GM21619 (cell line): ENCODE data around the gene KLHL29.
"Not testable (repeated sequence)": the region's sequence is repeated elsewhere in the genome, so short reads cannot be mapped to it uniquely, and the experiment has no call there.

ENCODE experiments used
- ATAC-seq: cut with Tn5 transposase; IDR thresholded peaks from one replicate; pipeline ENCODE4 v1.9.1; 2021; ENCODE audit not compliant: unreplicated experiment

KLHL29 gene

DNA sequence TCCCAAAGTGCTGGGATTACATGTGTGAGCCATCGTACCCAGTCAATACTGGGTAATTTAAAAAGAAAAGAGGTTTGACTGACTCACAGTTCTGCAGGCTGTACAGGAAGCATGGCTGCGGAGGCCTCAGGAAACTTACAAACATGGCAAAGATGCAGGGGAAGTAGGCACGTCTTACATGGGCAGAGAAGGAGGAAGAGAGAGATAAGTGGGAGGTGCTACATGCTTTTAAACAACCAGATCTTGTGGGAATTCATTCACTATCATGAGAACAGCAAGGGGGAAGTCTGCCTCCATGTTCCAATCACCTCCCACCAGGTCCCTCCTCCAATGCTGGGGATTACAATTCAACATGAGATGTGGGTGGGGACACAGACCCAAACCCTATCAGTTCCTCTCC is 349.4 kb downstream of the KLHL29 start:
- no peak for ATAC-seq

DNA sequence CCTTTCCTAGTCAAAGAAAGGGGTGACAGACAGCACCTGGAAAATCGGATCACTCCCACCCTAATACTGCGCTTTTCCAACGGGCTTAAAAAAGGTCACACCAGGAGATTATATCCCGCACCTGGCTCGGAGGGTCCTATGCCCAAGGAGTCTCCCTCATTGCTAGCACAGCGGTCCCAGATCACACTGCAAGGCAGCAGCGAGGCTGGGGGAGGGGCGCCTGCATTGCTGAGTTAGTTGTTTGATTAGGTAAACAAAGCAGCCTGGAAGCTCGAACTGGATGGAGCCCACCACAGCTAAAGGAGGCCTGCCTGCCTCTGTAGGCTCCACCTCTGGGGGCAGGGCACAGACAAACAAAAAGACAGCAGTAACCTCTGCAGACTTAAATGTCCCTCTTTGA is 351.8 kb downstream of the KLHL29 start:
- ATAC-seq: not testable (repeated sequence)

DNA sequence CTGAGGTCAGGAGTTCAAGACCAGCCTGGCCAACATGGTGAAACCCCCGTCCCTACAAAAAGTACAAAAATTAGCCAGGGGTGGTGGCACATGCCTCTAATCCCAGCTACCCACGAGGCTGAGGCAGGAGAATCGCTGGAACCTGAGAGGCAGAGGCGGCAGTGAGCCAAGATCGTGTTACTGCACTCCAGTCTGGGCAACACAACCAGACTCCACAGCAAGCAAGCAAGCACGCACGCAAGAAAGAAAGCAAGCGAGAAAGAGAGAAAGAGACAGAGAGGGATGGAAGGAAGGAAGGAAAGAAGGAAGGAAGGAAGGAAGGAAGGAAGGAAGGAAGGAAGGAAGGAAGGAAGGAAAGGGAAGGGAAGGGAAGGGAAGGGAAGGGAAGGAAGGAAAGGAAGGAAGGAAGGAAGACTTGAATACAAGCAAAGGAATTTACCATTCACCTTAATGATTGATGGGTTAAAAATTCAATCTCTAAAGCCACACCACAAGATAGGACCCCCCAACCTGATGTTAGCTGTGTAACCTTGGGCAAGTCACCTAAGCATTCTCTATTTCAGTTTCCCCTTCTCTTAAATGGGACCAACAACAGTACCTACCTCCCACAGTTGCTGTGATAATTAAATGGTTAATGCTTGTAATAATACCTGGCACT is 360.2 kb downstream of the KLHL29 start:
- ATAC-seq: no peak

DNA sequence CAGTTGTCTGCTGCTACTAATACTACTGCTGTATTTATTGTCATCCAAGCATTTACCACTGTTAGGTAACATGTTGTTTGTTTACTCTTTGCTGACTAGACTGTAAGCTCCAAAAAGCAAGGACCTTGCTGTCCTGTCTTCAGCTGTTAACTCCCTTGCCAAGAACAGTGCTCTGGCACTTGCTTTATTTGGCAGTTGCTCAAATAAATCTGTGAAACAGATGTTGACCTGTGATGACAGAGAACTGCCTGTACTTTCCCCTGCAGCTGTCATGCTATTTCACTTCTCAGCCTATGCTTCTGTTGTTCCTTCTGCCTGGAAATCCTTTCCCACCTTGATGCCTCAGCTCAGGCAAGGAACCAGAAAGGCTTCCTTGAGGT is 360.7 kb downstream of the KLHL29 start:
- ATAC-seq: peak; percentile 71

DNA sequence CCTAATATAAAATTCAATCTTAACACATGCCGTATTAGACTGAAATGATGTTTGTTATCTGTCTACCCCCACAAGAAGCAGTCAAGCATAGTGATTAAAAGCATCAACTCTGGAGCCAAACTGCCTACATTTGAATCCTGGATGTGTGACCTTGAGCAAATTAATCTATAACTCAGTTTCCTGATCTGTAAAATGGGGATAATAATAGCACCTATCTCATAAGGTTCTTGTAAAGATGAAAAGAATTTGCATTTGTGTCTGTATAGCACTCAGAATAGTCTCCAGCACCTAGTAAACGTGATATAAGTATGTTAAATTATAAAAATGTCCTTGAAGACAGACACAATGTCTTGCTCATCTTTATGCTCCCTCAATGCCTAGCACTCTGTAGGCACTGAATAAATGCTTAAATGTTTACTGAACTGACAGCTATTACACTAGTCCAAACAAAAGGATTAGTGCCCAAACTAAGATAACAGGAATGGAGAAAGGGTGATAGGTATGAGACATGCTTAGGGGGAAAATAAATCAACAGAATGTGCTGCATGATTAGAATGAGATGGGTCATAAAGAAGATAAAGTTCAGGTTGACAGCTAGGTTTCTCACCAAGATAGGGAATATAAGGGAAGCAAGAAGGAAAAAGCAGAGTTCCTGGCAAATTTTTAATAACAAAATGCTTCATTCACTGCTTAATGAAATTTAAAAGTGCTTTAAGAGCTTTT is 361.3 kb downstream of the KLHL29 start:
- peak; percentile 35 for ATAC-seq

DNA sequence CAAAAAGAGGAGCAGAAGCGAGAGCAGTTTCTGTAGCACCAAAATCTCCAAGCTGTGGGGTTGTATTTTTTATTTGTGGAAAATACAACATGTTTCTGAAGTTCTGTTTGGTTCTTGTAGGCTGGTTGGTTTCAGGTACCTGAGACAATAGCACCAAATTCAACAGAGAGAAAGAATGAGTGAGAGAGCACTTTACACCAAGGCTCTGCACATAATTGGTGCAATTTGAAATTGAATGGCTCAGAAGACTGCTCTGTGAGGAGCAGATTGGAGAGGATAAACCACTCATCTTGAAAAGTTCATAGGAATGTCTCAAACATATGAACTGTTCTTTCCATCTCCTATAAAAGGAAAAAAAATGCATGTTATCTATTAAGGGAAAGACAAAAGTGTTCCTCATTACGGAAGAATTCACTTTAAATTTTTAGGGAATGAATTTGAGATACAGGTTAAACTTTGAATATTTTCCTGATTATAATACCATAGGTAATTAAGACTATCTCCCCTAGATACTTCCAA is 366.8 kb downstream of the KLHL29 start:
- ATAC-seq: no peak

DNA sequence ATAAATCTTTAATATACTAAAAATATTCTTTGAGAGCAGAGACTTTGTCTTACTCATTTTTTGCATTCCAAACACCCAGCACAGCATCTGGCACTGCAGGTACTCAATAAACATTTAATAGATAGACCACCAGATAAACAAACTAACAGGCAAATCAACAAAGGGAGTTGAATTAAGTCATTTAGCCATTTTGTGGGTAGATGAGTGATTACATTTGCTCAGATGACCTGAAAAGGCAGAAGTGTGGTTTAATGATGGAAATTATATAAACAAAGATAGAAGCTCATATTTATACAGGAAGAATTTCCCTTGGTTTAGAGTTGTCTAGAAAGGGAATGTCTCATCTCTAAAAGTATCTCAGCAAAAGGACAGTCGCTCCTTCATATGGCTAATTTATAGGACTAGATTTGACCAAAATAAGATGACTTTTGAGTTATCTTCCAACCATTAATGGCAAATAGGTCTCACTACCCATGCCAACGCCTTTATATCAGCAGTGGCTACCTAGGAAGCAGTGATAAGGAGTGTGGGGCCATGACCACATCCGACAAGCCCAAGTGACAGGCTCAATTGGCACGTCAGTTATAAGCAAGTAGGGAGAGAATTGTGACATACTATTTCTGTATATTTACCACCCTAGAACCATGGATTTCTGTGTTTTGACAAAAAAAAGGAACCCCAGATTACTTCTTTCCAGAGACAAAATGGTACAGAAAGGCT is 368.5 kb downstream of the KLHL29 start:
- ATAC-seq: no peak

DNA sequence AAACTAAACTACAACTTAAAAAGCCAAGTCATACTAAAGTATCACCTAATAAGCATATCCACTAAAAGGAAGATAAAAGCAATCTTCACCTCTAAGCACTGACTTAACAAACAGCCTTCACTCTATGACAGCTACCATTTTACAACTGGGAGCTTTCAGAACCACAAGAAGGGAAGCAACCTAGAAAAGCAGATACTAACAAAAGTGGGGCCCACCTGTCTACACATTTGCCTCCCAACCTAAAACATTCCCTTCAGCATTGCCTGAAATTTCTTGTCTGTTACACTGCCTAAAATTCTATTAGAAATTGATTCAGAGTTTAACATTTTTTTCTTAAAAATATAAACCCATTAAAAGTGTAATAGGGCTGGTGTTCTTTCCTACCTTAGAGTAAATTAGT is 370.0 kb downstream of the KLHL29 start:
- ATAC-seq: no peak

DNA sequence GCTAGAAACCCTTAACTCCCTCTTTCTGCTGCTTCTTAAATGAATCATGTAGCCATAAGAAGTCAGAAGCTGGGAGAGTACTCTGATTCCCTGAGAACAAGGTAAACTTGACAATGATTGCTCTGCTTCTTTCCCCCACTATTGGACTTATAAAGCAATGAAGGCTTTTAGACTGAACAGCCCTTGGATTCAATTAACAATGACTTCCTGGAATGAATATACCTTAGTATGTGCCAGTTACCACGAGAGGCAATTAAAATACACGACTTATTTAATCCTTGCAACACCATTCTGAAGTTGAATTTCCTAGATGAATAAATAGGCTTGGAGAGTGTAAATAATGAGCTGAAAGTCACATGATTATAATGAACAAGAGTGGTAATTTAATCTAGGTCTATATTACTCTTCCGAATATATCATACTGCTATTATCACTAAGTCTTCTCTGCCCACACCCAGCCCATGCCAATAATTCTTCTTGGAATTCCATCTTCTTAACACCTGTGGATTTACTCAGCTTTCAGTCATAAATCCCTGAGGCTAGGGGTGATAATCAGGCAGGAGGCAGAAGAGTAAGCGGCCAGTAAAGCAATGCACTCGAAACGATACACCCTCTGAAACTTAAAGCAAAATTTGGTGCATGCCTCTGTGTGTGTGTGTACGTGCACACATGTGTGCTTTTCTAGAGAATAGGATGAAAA is 371.8 kb downstream of the KLHL29 start:
- no peak for ATAC-seq

DNA sequence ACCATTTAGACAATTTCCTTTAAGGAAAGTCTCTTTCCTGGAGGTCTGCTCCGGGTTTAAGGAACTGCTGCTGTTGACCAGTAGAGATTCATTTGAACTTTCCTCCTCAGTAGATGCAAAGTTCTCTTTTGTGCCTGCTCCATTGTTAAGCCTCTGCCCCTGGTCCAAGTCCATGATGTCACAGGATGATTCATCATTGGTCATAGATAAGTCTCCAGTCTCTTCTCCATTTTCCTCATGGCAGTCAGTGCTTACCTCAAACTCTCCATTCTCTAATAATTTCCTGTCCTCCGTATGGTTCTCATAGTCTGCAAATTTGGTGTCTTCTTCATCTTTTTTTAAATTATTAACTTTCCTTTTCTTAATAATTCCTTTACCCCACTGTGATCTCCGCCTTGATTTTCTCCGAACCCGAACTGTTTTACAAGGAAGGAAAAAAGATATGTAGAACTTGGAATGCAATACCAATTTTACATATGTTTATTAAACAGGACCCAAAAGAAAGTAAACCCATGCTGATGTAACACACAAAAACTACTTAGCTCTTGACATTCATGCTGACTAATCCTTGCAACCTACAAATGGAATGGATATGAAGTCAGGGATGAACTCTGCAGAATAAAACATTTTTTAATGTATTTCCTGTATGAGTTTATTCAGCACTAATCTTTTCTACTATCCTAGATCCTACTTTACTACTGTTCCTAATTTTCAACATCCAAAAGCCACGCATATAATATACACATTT is 372.9 kb downstream of the KLHL29 start:
- ATAC-seq: no peak
